ENCODE measurements around the gene AQP12B.

AQP12B gene

DNA sequence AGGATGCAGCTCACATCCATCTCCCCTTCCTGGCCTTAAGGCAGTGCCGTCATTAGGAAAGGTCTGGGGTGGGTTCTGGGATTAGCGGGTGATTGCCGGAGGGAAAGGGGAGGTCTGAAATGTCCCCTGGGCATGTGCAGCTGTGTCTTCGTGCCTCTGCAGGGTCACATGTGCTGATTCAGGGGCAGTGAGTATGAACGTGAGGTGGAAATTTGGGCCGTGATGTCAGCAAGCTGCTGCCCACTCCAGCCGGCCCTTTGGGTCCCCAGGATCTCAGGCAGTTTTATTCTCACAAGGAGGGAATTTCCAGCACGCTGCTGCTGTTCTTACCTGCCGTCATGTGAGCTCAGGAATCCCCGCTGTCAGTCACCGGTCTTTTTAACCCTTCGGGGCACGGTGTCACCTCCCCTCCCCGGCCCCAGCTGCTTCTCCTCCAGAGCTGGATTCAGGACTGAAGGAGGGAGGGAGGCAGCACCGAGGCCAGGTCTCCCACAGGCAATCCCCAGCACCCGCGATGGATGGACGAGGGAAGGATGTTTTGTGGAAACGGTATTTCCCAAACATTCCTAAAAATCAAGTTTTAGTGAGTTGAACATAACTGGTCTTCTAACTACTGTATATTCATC is 33.9 kb downstream of the AQP12B start:
- no peak overlapping the region for H2BK15ac ChIP-seq (ENCODE audit: low read depth, poor library complexity, severe bottlenecking)
- no peak overlapping the region for H2BK5ac ChIP-seq (ENCODE audit: low read depth, low read length, poor library complexity, severe bottlenecking)
- H3K4me3 ChIP-seq (ENCODE audit: insufficient read depth in 1 of 2, low read depth in 1 of 2, low read length in 2 of 2) = no peak overlapping the region
- no peak for DNase-seq
- no peak overlapping the region for H2BK120ac ChIP-seq (ENCODE audit: low read depth, low read length)
- H3K9ac ChIP-seq (ENCODE audit: low read length) = no peak overlapping the region
- H3K4ac ChIP-seq (ENCODE audit: low read depth in 1 of 2, low read length in 2 of 2) = no peak overlapping the region
- no peak overlapping the region for H2AK5ac ChIP-seq (ENCODE audit: low read length, severe bottlenecking)
- H3K18ac ChIP-seq (ENCODE audit: low read depth in 1 of 2, low read length in 2 of 2) = no peak overlapping the region
- no peak overlapping the region for H3K14ac ChIP-seq (ENCODE audit: low read length in 2 of 2)
- H3K23ac ChIP-seq (ENCODE audit: low read length in 2 of 2) = no peak overlapping the region
- H4K91ac ChIP-seq (ENCODE audit: low read length) = no peak overlapping the region
- peak overlapping the region; percentile 16 for H2AFZ ChIP-seq (ENCODE audit: low read depth, low read length)
- no peak overlapping the region for H3K4me2 ChIP-seq (ENCODE audit: low read length, poor library complexity, severe bottlenecking)
- H3K4me1 ChIP-seq (ENCODE audit: control insufficient read depth, insufficient read depth, low read depth, low read length) = no peaks in the 10 kb centered on the region
- H3K27ac ChIP-seq (ENCODE audit: low read length, poor library complexity, severe bottlenecking) = no peak overlapping the region
- H3K9me3 ChIP-seq (ENCODE audit: control insufficient read depth, low read length) = no peaks in the 10 kb centered on the region
- WGBS = 75% methylated on average over 14 of the region's 19 CpGs
- H3K27me3 ChIP-seq (ENCODE audit: control insufficient read depth in 1 of 2, insufficient read depth in 1 of 2, low read length in 2 of 2) = peaks cover 43 to 99% of the 10 kb centered on the region in 2 experiments
- H3K36me3 ChIP-seq (ENCODE audit: control insufficient read depth in 1 of 2, insufficient read depth in 2 of 2, low read depth in 1 of 2, low read length in 2 of 2) = no peaks in the 10 kb centered on the region
- H4K8ac ChIP-seq (ENCODE audit: low read length) = no peak overlapping the region
- H3K79me1 ChIP-seq (replicated peaks; ENCODE audit: low read length, poor library complexity, severe bottlenecking) = no peaks in the 10 kb centered on the region
- H2BK12ac ChIP-seq (ENCODE audit: low read length in 2 of 2) = no peak overlapping the region

DNA sequence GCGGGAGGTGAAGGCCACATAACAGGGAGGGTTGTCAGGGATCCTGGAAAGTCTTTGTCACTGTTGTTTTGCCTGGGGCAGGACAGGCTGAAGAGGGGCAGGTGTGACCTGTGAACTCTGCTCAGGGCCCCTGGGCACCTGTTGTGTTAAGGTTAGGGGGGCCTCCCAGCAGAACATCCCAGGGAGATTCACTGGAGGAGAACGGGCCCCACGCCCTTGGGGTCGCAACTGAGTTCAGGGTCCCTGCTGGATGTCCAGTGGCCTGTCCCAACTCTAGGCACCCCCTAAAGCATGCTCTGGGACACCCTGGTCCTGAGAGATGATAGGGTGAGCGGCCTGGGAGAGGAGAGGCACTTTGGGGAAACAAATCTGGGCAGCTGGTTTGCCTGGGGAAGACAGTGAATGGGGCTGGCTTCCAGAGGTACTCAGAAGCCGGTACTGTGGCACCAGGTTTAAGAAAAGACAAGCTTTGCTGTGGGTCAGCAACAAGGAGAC is 34.5 kb downstream of the AQP12B start:
- no peak overlapping the region for H3K23ac ChIP-seq (ENCODE audit: low read length in 2 of 2)
- no peak overlapping the region for H2AFZ ChIP-seq (ENCODE audit: low read depth, low read length)
- H3K4me3 ChIP-seq (ENCODE audit: insufficient read depth in 1 of 2, low read depth in 1 of 2, low read length in 2 of 2) = no peak overlapping the region
- DNase-seq = no peak
- H3K4me1 ChIP-seq (ENCODE audit: control insufficient read depth, insufficient read depth, low read depth, low read length) = no peaks in the 10 kb centered on the region
- no peak overlapping the region for H2BK15ac ChIP-seq (ENCODE audit: low read depth, poor library complexity, severe bottlenecking)
- peaks cover 45 to 98% of the 10 kb centered on the region in 2 experiments for H3K27me3 ChIP-seq (ENCODE audit: control insufficient read depth in 1 of 2, insufficient read depth in 1 of 2, low read length in 2 of 2)
- no peak overlapping the region for H2BK120ac ChIP-seq (ENCODE audit: low read depth, low read length)
- no peaks in the 10 kb centered on the region for H3K9me3 ChIP-seq (ENCODE audit: control insufficient read depth, low read length)
- no peak overlapping the region for H4K8ac ChIP-seq (ENCODE audit: low read length)
- H2BK5ac ChIP-seq (ENCODE audit: low read depth, low read length, poor library complexity, severe bottlenecking) = no peak overlapping the region
- no peaks in the 10 kb centered on the region for H3K79me1 ChIP-seq (replicated peaks; ENCODE audit: low read length, poor library complexity, severe bottlenecking)
- 78% methylated on average over 6 of the region's 6 CpGs for WGBS
- H4K91ac ChIP-seq (ENCODE audit: low read length) = no peak overlapping the region
- H3K18ac ChIP-seq (ENCODE audit: low read depth in 1 of 2, low read length in 2 of 2) = no peak overlapping the region
- no peak overlapping the region for H3K4me2 ChIP-seq (ENCODE audit: low read length, poor library complexity, severe bottlenecking)
- H3K27ac ChIP-seq (ENCODE audit: low read length, poor library complexity, severe bottlenecking) = no peak overlapping the region
- no peak overlapping the region for H3K9ac ChIP-seq (ENCODE audit: low read length)
- no peak overlapping the region for H2BK12ac ChIP-seq (ENCODE audit: low read length in 2 of 2)
- H3K4ac ChIP-seq (ENCODE audit: low read depth in 1 of 2, low read length in 2 of 2) = no peak overlapping the region
- no peak overlapping the region for H2AK5ac ChIP-seq (ENCODE audit: low read length, severe bottlenecking)
- H3K36me3 ChIP-seq (ENCODE audit: control insufficient read depth in 1 of 2, insufficient read depth in 2 of 2, low read depth in 1 of 2, low read length in 2 of 2) = no peaks in the 10 kb centered on the region
- H3K14ac ChIP-seq (ENCODE audit: low read length in 2 of 2) = no peak overlapping the region

DNA sequence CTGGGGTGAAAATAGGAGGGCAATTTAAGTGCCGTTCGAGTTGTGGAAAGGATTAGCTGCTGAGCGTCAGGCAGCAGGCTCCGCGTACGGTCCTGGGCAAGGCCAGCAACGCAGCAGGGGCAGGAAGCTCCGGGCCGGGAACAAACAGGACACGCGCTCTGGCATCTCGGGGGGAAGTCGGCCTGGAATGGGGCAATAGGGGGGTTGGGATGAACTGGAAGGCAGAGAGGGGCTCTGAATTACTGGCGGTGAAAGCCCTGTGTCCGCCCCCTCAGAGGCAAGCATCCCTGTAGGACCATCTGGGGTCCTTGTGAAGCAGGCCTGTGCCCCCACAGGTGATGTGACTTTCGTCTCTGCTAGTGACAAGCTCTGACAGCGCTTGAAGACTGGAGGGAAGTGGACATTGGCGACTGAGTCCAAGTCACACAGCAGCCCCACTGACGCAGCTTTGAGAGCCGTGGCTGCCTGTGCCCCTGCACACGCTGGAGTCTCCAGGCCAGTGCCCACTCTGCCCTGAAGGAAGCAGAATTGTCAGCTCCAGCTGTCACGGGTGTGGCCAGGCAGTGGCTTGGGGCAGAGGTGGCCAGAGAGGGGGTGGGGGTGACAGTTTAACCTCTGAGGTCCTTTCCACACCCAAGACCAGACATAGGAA is 35.1 kb downstream of the AQP12B start:
- no peak overlapping the region for H3K27ac ChIP-seq (ENCODE audit: low read length, poor library complexity, severe bottlenecking)
- DNase-seq = no peak
- H4K8ac ChIP-seq (ENCODE audit: low read length) = no peak overlapping the region
- 88% methylated on average over 22 of the region's 22 CpGs for WGBS
- no peaks in the 10 kb centered on the region for H3K4me1 ChIP-seq (ENCODE audit: control insufficient read depth, insufficient read depth, low read depth, low read length)
- no peak overlapping the region for H2AFZ ChIP-seq (ENCODE audit: low read depth, low read length)
- H3K4me3 ChIP-seq (ENCODE audit: insufficient read depth in 1 of 2, low read depth in 1 of 2, low read length in 2 of 2) = no peak overlapping the region
- no peak overlapping the region for H2BK12ac ChIP-seq (ENCODE audit: low read length in 2 of 2)
- H3K4me2 ChIP-seq (ENCODE audit: low read length, poor library complexity, severe bottlenecking) = no peak overlapping the region
- H4K91ac ChIP-seq (ENCODE audit: low read length) = no peak overlapping the region
- no peak overlapping the region for H3K23ac ChIP-seq (ENCODE audit: low read length in 2 of 2)
- H2BK120ac ChIP-seq (ENCODE audit: low read depth, low read length) = no peak overlapping the region
- H3K27me3 ChIP-seq (ENCODE audit: control insufficient read depth in 1 of 2, insufficient read depth in 1 of 2, low read length in 2 of 2) = peaks cover 45 to 98% of the 10 kb centered on the region in 2 experiments
- no peak overlapping the region for H3K4ac ChIP-seq (ENCODE audit: low read depth in 1 of 2, low read length in 2 of 2)
- H3K79me1 ChIP-seq (replicated peaks; ENCODE audit: low read length, poor library complexity, severe bottlenecking) = no peaks in the 10 kb centered on the region
- no peaks in the 10 kb centered on the region for H3K36me3 ChIP-seq (ENCODE audit: control insufficient read depth in 1 of 2, insufficient read depth in 2 of 2, low read depth in 1 of 2, low read length in 2 of 2)
- no peak overlapping the region for H2BK5ac ChIP-seq (ENCODE audit: low read depth, low read length, poor library complexity, severe bottlenecking)
- no peak overlapping the region for H3K18ac ChIP-seq (ENCODE audit: low read depth in 1 of 2, low read length in 2 of 2)
- no peak overlapping the region for H2AK5ac ChIP-seq (ENCODE audit: low read length, severe bottlenecking)
- H3K14ac ChIP-seq (ENCODE audit: low read length in 2 of 2) = no peak overlapping the region
- H3K9ac ChIP-seq (ENCODE audit: low read length) = no peak overlapping the region
- H2BK15ac ChIP-seq (ENCODE audit: low read depth, poor library complexity, severe bottlenecking) = no peak overlapping the region
- no peaks in the 10 kb centered on the region for H3K9me3 ChIP-seq (ENCODE audit: control insufficient read depth, low read length)

DNA sequence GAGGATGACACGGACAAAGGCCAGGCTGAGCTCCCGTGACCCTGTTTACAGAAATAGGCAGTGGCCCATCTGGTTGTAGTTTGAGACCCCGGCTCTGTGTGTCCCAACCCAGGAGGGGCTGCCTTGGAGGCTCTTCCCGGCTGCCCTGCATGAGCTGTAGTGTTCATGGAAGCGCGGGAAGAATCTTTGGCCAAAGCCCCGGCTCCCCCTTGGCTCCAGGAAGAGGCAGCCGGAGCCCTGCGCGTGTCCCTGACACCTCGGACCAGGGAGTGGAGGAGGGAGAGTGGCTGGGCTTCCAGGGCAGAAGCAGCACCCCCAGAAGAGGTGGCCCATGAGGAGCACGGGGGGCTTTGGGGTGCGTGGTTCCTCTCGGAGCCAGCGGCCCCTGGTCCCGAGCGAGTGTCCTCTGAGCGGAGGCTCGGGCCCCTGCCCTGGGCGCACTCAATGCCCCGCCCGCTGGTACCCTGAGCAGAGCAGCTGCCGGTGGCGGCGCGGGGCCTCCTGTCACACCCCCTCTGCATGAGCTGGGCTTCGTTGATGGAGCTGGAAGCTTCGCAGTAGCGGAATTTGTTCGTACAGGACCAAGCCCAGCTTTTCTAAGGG is 35.7 kb downstream of the AQP12B start:
- no peak overlapping the region for H3K23ac ChIP-seq (ENCODE audit: low read length in 2 of 2)
- no peak overlapping the region for H2AFZ ChIP-seq (ENCODE audit: low read depth, low read length)
- no peak overlapping the region for H4K91ac ChIP-seq (ENCODE audit: low read length)
- peaks cover 42 to 93% of the 10 kb centered on the region in 2 experiments for H3K27me3 ChIP-seq (ENCODE audit: control insufficient read depth in 1 of 2, insufficient read depth in 1 of 2, low read length in 2 of 2)
- H3K79me1 ChIP-seq (replicated peaks; ENCODE audit: low read length, poor library complexity, severe bottlenecking) = no peaks in the 10 kb centered on the region
- no peak overlapping the region for H2AK5ac ChIP-seq (ENCODE audit: low read length, severe bottlenecking)
- H3K9me3 ChIP-seq (ENCODE audit: control insufficient read depth, low read length) = no peaks in the 10 kb centered on the region
- no peak overlapping the region for H2BK5ac ChIP-seq (ENCODE audit: low read depth, low read length, poor library complexity, severe bottlenecking)
- no peak overlapping the region for H3K4me3 ChIP-seq (ENCODE audit: insufficient read depth in 1 of 2, low read depth in 1 of 2, low read length in 2 of 2)
- H3K4me2 ChIP-seq (ENCODE audit: low read length, poor library complexity, severe bottlenecking) = no peak overlapping the region
- H2BK15ac ChIP-seq (ENCODE audit: low read depth, poor library complexity, severe bottlenecking) = no peak overlapping the region
- H3K9ac ChIP-seq (ENCODE audit: low read length) = no peak overlapping the region
- WGBS = 85% methylated on average over 30 of the region's 30 CpGs
- H3K27ac ChIP-seq (ENCODE audit: low read length, poor library complexity, severe bottlenecking) = no peak overlapping the region
- DNase-seq = no peak
- no peak overlapping the region for H3K14ac ChIP-seq (ENCODE audit: low read length in 2 of 2)
- no peak overlapping the region for H4K8ac ChIP-seq (ENCODE audit: low read length)
- H2BK12ac ChIP-seq (ENCODE audit: low read length in 2 of 2) = no peak overlapping the region
- H2BK120ac ChIP-seq (ENCODE audit: low read depth, low read length) = no peak overlapping the region
- H3K4me1 ChIP-seq (ENCODE audit: control insufficient read depth, insufficient read depth, low read depth, low read length) = no peaks in the 10 kb centered on the region
- no peak overlapping the region for H3K18ac ChIP-seq (ENCODE audit: low read depth in 1 of 2, low read length in 2 of 2)
- no peak overlapping the region for H3K4ac ChIP-seq (ENCODE audit: low read depth in 1 of 2, low read length in 2 of 2)
- H3K36me3 ChIP-seq (ENCODE audit: control insufficient read depth in 1 of 2, insufficient read depth in 2 of 2, low read depth in 1 of 2, low read length in 2 of 2) = no peaks in the 10 kb centered on the region

Measured in mesenchymal stem cell (in vitro differentiated cells and primary cell).